Gastroesophageal sphincter (tissue), 4 donors: Measurements from ENCODE around the gene NT5C3A. TPM values are rescaled to one million over a fixed set of nuclear protein-coding genes. Genes with fewer than 3 reads are reported as not detected.
"Not testable (repeated sequence)": the region's sequence is repeated elsewhere in the genome, so short reads cannot be mapped to it uniquely, and the experiment has no call there.

Experiments
- ATAC-seq: fragments of 150-250 bp; one replicate; pipeline ENCODE4 v1.9.1; 2016; ENCODE audit warnings: mild to moderate bottlenecking, moderate library complexity
- H3K27ac ChIP-seq, 4 donors: fragments of 200-600 bp; sonication (generic) in 3 of 4; 1 replicate in 3 of 4; 2 replicates in 1 of 4; pipeline ENCODE4 v1.5.1; 2016 to 2019
- H3K27me3 ChIP-seq: fragments of 200-600 bp; sonication (generic); one replicate; pipeline ENCODE4 v1.5.1; 2019
- H3K36me3 ChIP-seq, 2 donors: fragments of 200-600 bp; sonication (generic); one replicate each; pipeline ENCODE4 v1.5.1; 2019; ENCODE audit warnings: control low read depth in 1 of 2
- H3K4me1 ChIP-seq, 3 donors: fragments of 200-600 bp; sonication (generic); 1 replicate in 2 of 3; 2 replicates in 1 of 3; pipeline ENCODE4 v1.5.1; 2016 to 2019; ENCODE audit warnings: control low read depth in 2 of 3
- H3K4me3 ChIP-seq, 2 donors: fragments of 200-600 bp; sonication (generic); one replicate each; pipeline ENCODE4 v1.5.1; 2019; ENCODE audit warnings: mild to moderate bottlenecking in 1 of 2, moderate library complexity in 1 of 2
- H3K9me3 ChIP-seq, 3 donors: fragments of 200-600 bp; sonication (generic); one replicate each; pipeline ENCODE4 v1.5.1; 2017 to 2019; ENCODE audit warnings: control low read depth in 2 of 3
- WGBS, 2 donors: methylation state at CpG; one replicate each; pipeline ENCODE4 v1.1.5; 2018; ENCODE audit warnings: low coverage in 1 of 2; 5-methylcytosine and 5-hydroxymethylcytosine counted together
- small RNA-seq, 4 donors: library from RNA; depleted of rRNA; stranded (forward); fragments of <200 nt; gene quantifications; one replicate each; pipeline ENCODE3, GENCODE V24; 2016
- total RNA-seq, 4 donors: library from RNA; depleted of rRNA; stranded (reverse); fragments of >200 nt; gene quantifications; one replicate each; pipeline ENCODE4 v1.1.0, GENCODE V29; 2016
- TF ChIP-seq, protein P1 (sequence below), 4 experiments: fragments of 200-600 bp in 2 of 4; fragments of 450-650 bp in 2 of 4; sonication (generic) in 1 of 4; IDR thresholded peaks; one replicate each; pipeline ENCODE4 v1.5.1; 2017 to 2019; ENCODE audit warnings: antibody characterized with exemption in 4 of 4, mild to moderate bottlenecking in 2 of 4, moderate library complexity in 2 of 4

NT5C3A gene
- total RNA-seq, 4 donors from 2014 or later: 13.1 to 32.5 (median 20.2) TPM

DNA sequence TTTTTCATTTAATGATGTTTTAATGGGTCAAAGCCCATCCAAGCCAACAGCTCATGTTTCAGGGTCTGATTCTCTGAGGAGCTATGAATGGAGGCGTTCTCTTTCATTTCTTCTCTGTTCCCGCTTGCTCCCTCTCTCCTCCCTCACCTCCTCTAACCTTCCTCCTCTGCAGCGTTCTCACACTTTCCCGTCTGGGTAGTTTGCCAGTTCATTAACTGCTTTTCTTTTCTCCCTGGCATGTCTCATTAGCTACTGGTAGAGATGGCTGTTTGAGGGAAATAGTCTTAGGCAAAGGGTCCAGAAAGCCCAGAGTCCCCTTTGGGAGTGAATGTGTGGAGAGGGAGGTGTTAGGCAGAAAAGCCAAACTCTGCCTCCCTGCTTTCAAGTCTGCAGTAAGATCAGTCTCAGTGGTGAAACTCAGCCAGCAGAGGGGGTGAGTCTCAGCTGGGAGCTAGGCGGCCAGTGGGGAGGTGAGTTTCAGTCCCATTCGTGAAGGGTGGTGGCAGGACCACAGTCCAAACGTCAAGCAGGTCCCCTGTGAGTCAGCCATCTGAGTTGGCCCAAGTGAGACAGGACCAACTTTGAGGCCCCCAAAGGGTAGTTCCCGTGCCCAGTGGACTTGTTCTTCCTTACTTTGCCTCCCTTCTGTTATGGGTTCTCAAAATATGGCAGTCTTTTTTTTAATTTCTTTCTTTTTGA lies 98.0 kb downstream of the NT5C3A start:
- TF ChIP-seq, protein P1, sequence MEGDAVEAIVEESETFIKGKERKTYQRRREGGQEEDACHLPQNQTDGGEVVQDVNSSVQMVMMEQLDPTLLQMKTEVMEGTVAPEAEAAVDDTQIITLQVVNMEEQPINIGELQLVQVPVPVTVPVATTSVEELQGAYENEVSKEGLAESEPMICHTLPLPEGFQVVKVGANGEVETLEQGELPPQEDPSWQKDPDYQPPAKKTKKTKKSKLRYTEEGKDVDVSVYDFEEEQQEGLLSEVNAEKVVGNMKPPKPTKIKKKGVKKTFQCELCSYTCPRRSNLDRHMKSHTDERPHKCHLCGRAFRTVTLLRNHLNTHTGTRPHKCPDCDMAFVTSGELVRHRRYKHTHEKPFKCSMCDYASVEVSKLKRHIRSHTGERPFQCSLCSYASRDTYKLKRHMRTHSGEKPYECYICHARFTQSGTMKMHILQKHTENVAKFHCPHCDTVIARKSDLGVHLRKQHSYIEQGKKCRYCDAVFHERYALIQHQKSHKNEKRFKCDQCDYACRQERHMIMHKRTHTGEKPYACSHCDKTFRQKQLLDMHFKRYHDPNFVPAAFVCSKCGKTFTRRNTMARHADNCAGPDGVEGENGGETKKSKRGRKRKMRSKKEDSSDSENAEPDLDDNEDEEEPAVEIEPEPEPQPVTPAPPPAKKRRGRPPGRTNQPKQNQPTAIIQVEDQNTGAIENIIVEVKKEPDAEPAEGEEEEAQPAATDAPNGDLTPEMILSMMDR (IDR thresholded peaks at IDR 0.05): peak in 2 of 4 experiments; percentile 14 to 47
- WGBS, 2 donors: 0 to 34% methylated on average over 2 to 3 of the region's 8 CpGs
- not testable (repeated sequence) for H3K4me3 ChIP-seq, H3K27me3 ChIP-seq, H3K9me3 ChIP-seq, H3K36me3 ChIP-seq
- ATAC-seq: peak; percentile 79
- Histone ChIP-seq H3K4me1 (peaks cover 0 to 34% (median 8%) of the 10 kb centered on the region in 3 donors), H3K27ac (peak overlapping the region in 2 of 4 donors; percentile 11 to 62)

Small RNA genes lying within 50 kb of the gene (small RNA-seq; reads per million reads assigned to genes)
- gene RN7SL505P (0 reads per million in 4 donors), gene RNU6-388P (0 reads per million in 4 donors), gene RPS29P14 (0 reads per million in 4 donors)

Other genes starting within 250 kb of the NT5C3A start
- gene KBTBD2, start 171.0 kb downstream of the NT5C3A start, total RNA-seq: 10 to 100 TPM; 31.2 to 64.6 (median 37.4) TPM
- 100 to 1,000 TPM in 3 of 4 donors, 10 to 100 TPM in 1; 94.8 to 141 (median 135) TPM for gene FKBP9, start 105.3 kb downstream of the NT5C3A start, total RNA-seq
- gene RP9, start 46.6 kb upstream of the NT5C3A start, total RNA-seq: 10 to 100 TPM in 2 of 4 donors, 1 to 10 TPM in 2; 4.7 to 11.7 (median 10.1) TPM
- gene BBS9, start 66.8 kb upstream of the NT5C3A start, total RNA-seq: 10 to 100 TPM; 11.2 to 34.5 (median 20.4) TPM